ENCODE data around the gene UFC1. TPM values are rescaled to one million over a fixed set of nuclear protein-coding genes. Genes with fewer than 3 reads are reported as not detected.
A peak's percentile ranks its signal among the peaks of the same experiment; 100 is the strongest.

Gene UFC1
- total RNA-seq, 1 donor from 2014 or later, result 89.4 TPM

DNA sequence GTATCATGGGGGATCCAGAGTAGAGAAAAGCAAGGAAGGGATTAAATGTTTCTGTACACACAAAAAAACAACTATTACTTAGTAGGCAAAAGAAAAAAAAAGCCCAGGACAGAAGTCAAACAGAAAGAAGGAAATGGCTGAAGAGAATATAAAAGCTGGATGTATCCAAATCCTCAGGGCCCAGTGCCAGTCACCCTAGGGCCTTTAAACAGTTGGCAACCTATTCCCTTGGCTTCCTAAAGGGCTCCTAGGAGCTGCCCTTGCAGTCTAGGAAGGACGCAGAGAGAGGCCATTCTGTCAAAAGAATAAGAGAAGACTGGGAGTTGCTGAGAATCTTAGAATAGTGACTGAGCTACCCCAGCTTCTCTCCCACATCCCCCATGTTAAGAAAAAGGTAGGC, 18.6 kb downstream of the UFC1 start:
- H3K27ac Mint-ChIP-seq (ENCODE audit: unreplicated experiment), result peak overlapping the region; percentile 88
- H3K36me3 Mint-ChIP-seq (ENCODE audit: low read depth), result peaks cover 22% of the 10 kb centered on the region
- no peaks in the 10 kb centered on the region for H3K9me3 Mint-ChIP-seq (ENCODE audit: low read depth)
- H3K4me1 Mint-ChIP-seq (ENCODE audit: low read depth), result peaks cover 46% of the 10 kb centered on the region
- no peaks in the 10 kb centered on the region for H3K27me3 Mint-ChIP-seq (ENCODE audit: low read depth)
- TF ChIP-seq CTCF (IDR thresholded peaks at IDR 0.05), result no peak
- no peak overlapping the region for H3K4me3 Mint-ChIP-seq (ENCODE audit: unreplicated experiment)
- peak; percentile 3 for DNase-seq (ENCODE audit: low spot score)

GRCh38 chr1:161172776-161173376, 19.1 kb downstream of the UFC1 start:
- H3K9me3 Mint-ChIP-seq (ENCODE audit: low read depth), result no peaks in the 10 kb centered on the region
- DNase-seq (ENCODE audit: low spot score), result peak; percentile 10
- H3K4me1 Mint-ChIP-seq (ENCODE audit: low read depth), result peaks cover 47% of the 10 kb centered on the region
- H3K27me3 Mint-ChIP-seq (ENCODE audit: low read depth), result no peaks in the 10 kb centered on the region
- H3K27ac Mint-ChIP-seq (ENCODE audit: unreplicated experiment), result peak overlapping the region; percentile 88
- H3K36me3 Mint-ChIP-seq (ENCODE audit: low read depth), result peaks cover 22% of the 10 kb centered on the region
- no peak overlapping the region for H3K4me3 Mint-ChIP-seq (ENCODE audit: unreplicated experiment)
- TF ChIP-seq CTCF (IDR thresholded peaks at IDR 0.05), result no peak

- DNase-seq (ENCODE audit: low spot score), result peak; percentile 49
- Mint-ChIP-seq H3K4me3 (ENCODE audit: unreplicated experiment) (no peak overlapping the region), H3K9me3 (ENCODE audit: low read depth) (no peaks in the 10 kb centered on the region), H3K27me3 (ENCODE audit: low read depth) (no peaks in the 10 kb centered on the region), H3K27ac (ENCODE audit: unreplicated experiment) (peak overlapping the region; percentile 88), H3K4me1 (ENCODE audit: low read depth) (peaks cover 43% of the 10 kb centered on the region), H3K36me3 (ENCODE audit: low read depth) (peaks cover 22% of the 10 kb centered on the region)
- no peak for TF ChIP-seq CTCF (IDR thresholded peaks at IDR 0.05)
These were observed 19.9 kb downstream of the UFC1 start for GRCh38 chr1:161173711-161174110.

- H3K27ac Mint-ChIP-seq (ENCODE audit: unreplicated experiment), result no peak overlapping the region
- H3K9me3 Mint-ChIP-seq (ENCODE audit: low read depth), result no peaks in the 10 kb centered on the region
- H3K36me3 Mint-ChIP-seq (ENCODE audit: low read depth), result peaks cover 19% of the 10 kb centered on the region
- H3K4me1 Mint-ChIP-seq (ENCODE audit: low read depth), result peaks cover 43% of the 10 kb centered on the region
- no peak overlapping the region for H3K4me3 Mint-ChIP-seq (ENCODE audit: unreplicated experiment)
- no peak for TF ChIP-seq CTCF (IDR thresholded peaks at IDR 0.05)
- no peak for DNase-seq (ENCODE audit: low spot score)
- H3K27me3 Mint-ChIP-seq (ENCODE audit: low read depth), result no peaks in the 10 kb centered on the region
These were observed 21.1 kb downstream of the UFC1 start for GRCh38 chr1:161174911-161175310.

DNA sequence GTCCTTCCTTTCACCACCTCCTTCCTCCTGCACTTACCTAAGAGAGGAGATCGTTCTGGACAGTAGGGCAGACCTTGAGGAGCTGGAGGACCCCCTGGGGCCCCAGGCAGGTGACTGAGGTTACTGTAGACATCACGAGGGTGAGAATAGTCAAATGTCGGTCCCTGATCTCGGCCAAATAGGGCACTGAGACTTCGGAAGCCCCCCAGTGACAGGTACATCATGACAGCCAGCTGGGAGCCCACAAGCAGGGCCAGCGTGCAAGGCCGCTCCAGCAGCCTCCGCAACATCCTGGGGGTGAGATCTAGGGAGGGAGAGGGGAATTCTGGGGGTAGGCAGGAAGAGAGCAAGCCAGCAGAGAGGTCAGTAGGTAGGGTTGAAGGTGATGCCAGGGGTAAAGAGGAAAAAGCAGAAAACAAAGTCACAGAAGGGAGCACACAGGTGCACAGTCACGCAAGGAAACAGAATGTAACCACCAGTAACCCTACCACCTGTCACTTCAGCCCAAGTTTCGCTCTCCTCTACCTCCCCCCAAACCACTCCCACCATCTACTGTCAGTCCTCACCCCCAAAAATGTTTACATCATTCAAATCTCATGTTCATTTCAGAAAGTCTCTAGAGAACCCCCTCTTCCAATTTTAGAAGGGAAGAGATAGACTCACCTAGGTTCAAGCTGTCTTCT, 22.1 kb downstream of the UFC1 start:
- Mint-ChIP-seq H3K4me1 (ENCODE audit: low read depth) (peaks cover 43% of the 10 kb centered on the region), H3K9me3 (ENCODE audit: low read depth) (no peaks in the 10 kb centered on the region), H3K27me3 (ENCODE audit: low read depth) (no peaks in the 10 kb centered on the region), H3K27ac (ENCODE audit: unreplicated experiment) (peak overlapping the region; percentile 84), H3K4me3 (ENCODE audit: unreplicated experiment) (peak overlapping the region; percentile 100), H3K36me3 (ENCODE audit: low read depth) (peaks cover 18% of the 10 kb centered on the region)
- TF ChIP-seq CTCF (IDR thresholded peaks at IDR 0.05), result no peak
- DNase-seq (ENCODE audit: low spot score), result peak; percentile 69
